Measurements from ENCODE around the gene GAS6.
"Not testable (repeated sequence)": the region's sequence is repeated elsewhere in the genome, so short reads cannot be mapped to it uniquely, and the experiment has no call there.

The GAS6 gene

DNA sequence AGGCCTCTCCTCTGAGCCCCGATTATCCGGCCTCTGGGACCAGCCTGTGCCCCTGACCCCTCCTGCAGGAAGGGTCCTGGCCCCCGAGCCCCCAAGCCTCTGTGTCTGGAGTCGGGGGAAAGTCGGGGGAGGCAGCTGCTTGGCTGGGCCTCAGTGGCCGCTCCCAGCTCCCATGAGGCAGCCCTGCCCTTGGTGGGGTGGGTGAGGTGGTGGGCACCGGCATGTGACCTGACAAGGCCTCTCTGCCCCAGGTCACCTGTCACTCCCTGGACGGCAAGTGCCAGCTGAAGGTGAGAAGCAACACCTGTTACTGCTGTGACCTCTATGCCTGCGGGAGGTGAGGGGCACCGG is 63.3 kb downstream of the GAS6 start:
- no peak for TF ChIP-seq PAX5 (IDR thresholded peaks at IDR 0.05; ENCODE audit: insufficient read depth, low read length, severe bottlenecking)
- TF ChIP-seq SPI1 (IDR thresholded peaks at IDR 0.05; ENCODE audit: low read depth, low read length) = no peak
- no peak for TF ChIP-seq TAF1 (IDR thresholded peaks at IDR 0.05; ENCODE audit: low read depth, low read length)
- no peak for TF ChIP-seq POLR2A (IDR thresholded peaks at IDR 0.05; ENCODE audit: low read depth, low read length)
- no peak for TF ChIP-seq POLR2AphosphoS5 (IDR thresholded peaks at IDR 0.05; ENCODE audit: low read depth, low read length)
- no peak for TF ChIP-seq POU2F2 (IDR thresholded peaks at IDR 0.05; ENCODE audit: low read depth, low read length)

GRCh38 chr13:113798200-113798811 is 65.6 kb downstream of the GAS6 start:
- no peak for FAIRE-seq
- TF ChIP-seq PAX5 (IDR thresholded peaks at IDR 0.05; ENCODE audit: insufficient read depth, low read length, severe bottlenecking) (no peak), POLR2A (IDR thresholded peaks at IDR 0.05; ENCODE audit: low read depth, low read length) (no peak), POU2F2 (IDR thresholded peaks at IDR 0.05; ENCODE audit: low read depth, low read length) (no peak), POLR2AphosphoS5 (IDR thresholded peaks at IDR 0.05; ENCODE audit: low read depth, low read length) (no peak), TAF1 (IDR thresholded peaks at IDR 0.05; ENCODE audit: low read depth, low read length) (no peak), SPI1 (IDR thresholded peaks at IDR 0.05; ENCODE audit: low read depth, low read length) (no peak)
- no peak for DNase-seq (ENCODE audit: insufficient read length, low spot score)

More for the DNA sequence above, 63.3 kb downstream of the GAS6 start:
- no peak for FAIRE-seq
- DNase-seq (ENCODE audit: insufficient read length, low spot score) = no peak

GRCh38 chr13:113796964-113797676 is 66.8 kb downstream of the GAS6 start:
- FAIRE-seq = no peak
- TF ChIP-seq POLR2A (IDR thresholded peaks at IDR 0.05; ENCODE audit: low read depth, low read length) (no peak), SPI1 (IDR thresholded peaks at IDR 0.05; ENCODE audit: low read depth, low read length) (no peak), PAX5 (IDR thresholded peaks at IDR 0.05; ENCODE audit: insufficient read depth, low read length, severe bottlenecking) (no peak), TAF1 (IDR thresholded peaks at IDR 0.05; ENCODE audit: low read depth, low read length) (no peak)

GRCh38 chr13:113796211-113796963 is 67.5 kb downstream of the GAS6 start:
- TF ChIP-seq POLR2AphosphoS5 (IDR thresholded peaks at IDR 0.05; ENCODE audit: low read depth, low read length) (no peak), POLR2A (IDR thresholded peaks at IDR 0.05; ENCODE audit: low read depth, low read length) (no peak), POU2F2 (IDR thresholded peaks at IDR 0.05; ENCODE audit: low read depth, low read length) (no peak), SPI1 (IDR thresholded peaks at IDR 0.05; ENCODE audit: low read depth, low read length) (no peak), TAF1 (IDR thresholded peaks at IDR 0.05; ENCODE audit: low read depth, low read length) (no peak), PAX5 (IDR thresholded peaks at IDR 0.05; ENCODE audit: insufficient read depth, low read length, severe bottlenecking) (no peak)
- DNase-seq (ENCODE audit: insufficient read length, low spot score) (no peak), FAIRE-seq (peak; percentile 54)

More at GRCh38 chr13:113796964-113797676, 66.8 kb downstream of the GAS6 start:
- no peak for DNase-seq (ENCODE audit: insufficient read length, low spot score)

DNA sequence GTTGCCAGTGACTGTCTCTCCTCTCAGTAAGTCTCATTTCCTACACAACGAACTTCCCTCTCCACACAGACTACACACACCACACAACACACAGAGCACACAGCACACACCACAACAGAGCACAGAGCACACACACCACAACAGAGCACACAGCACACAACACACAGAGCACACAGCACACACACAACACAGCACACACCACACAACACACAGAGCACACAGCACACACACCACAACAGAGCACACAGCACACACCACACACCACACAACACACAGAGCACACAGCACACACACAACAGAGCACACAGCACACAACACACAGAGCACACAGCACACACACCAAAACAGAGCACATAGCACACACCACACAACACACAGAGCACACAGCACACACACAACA is 68.5 kb downstream of the GAS6 start:
- FAIRE-seq; DNase-seq (ENCODE audit: insufficient read length, low spot score): not testable (repeated sequence)

DNA sequence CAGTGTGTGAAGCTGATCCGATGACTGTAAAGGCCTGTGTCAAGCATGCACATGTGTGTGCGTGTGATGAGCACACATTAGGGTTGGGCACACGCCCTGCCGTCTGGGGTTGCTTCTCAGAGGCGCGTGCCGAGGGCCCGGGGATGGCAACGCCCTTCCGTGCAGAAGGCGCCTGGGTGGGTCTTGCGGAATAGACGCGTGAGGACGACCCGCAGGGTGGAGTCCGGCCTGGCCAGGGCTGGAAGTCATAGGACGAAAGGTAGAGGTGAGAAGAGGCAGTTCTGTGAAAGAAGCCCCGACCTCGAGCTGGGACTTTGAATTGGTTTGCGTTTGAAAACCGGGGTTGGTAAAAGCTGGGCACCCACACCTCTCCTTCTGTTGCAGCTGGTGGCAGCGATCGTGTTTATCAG is 69.1 kb downstream of the GAS6 start:
- FAIRE-seq = no peak

GRCh38 chr13:113794086-113794485 is 69.8 kb downstream of the GAS6 start:
- DNase-seq (ENCODE audit: insufficient read length, low spot score) = no peak
- TF ChIP-seq SPI1 (IDR thresholded peaks at IDR 0.05; ENCODE audit: low read depth, low read length) = no peak
- TF ChIP-seq POLR2A (IDR thresholded peaks at IDR 0.05; ENCODE audit: low read depth, low read length) = no peak
- no peak for TF ChIP-seq PAX5 (IDR thresholded peaks at IDR 0.05; ENCODE audit: insufficient read depth, low read length, severe bottlenecking)
- TF ChIP-seq POU2F2 (IDR thresholded peaks at IDR 0.05; ENCODE audit: low read depth, low read length) = no peak
- no peak for TF ChIP-seq POLR2AphosphoS5 (IDR thresholded peaks at IDR 0.05; ENCODE audit: low read depth, low read length)
- TF ChIP-seq TAF1 (IDR thresholded peaks at IDR 0.05; ENCODE audit: low read depth, low read length) = no peak
- FAIRE-seq = no peak

More for the DNA sequence above, 69.1 kb downstream of the GAS6 start:
- no peak for DNase-seq (ENCODE audit: insufficient read length, low spot score)
- TF ChIP-seq POU2F2 (IDR thresholded peaks at IDR 0.05; ENCODE audit: low read depth, low read length) (no peak), PAX5 (IDR thresholded peaks at IDR 0.05; ENCODE audit: insufficient read depth, low read length, severe bottlenecking) (no peak), POLR2AphosphoS5 (IDR thresholded peaks at IDR 0.05; ENCODE audit: low read depth, low read length) (no peak), POLR2A (IDR thresholded peaks at IDR 0.05; ENCODE audit: low read depth, low read length) (no peak), TAF1 (IDR thresholded peaks at IDR 0.05; ENCODE audit: low read depth, low read length) (no peak), SPI1 (IDR thresholded peaks at IDR 0.05; ENCODE audit: low read depth, low read length) (no peak)

DNA sequence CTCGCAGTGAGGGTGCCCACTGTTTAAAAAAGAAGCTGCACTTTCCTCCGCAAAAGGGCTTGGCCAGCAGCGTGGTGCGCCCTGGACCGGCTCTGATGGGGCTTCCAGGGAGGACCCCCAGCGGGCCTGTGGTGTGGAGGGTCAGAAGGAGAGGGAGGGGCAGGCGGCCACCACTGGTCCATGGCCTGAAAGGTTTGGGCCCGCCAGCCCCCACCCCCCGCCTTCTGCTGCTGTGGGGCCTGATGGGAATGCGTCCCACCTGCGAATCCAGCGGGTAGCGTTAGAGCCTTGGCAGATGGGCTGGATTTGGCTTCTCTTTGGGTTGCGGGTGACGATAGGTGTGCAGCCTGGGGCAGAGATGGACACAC is 70.2 kb downstream of the GAS6 start:
- FAIRE-seq (no peak), DNase-seq (ENCODE audit: insufficient read length, low spot score) (no peak)
- TF ChIP-seq POLR2AphosphoS5 (IDR thresholded peaks at IDR 0.05; ENCODE audit: low read depth, low read length) = no peak
- no peak for TF ChIP-seq POLR2A (IDR thresholded peaks at IDR 0.05; ENCODE audit: low read depth, low read length)
- no peak for TF ChIP-seq TAF1 (IDR thresholded peaks at IDR 0.05; ENCODE audit: low read depth, low read length)
- TF ChIP-seq PAX5 (IDR thresholded peaks at IDR 0.05; ENCODE audit: insufficient read depth, low read length, severe bottlenecking) = no peak

DNA sequence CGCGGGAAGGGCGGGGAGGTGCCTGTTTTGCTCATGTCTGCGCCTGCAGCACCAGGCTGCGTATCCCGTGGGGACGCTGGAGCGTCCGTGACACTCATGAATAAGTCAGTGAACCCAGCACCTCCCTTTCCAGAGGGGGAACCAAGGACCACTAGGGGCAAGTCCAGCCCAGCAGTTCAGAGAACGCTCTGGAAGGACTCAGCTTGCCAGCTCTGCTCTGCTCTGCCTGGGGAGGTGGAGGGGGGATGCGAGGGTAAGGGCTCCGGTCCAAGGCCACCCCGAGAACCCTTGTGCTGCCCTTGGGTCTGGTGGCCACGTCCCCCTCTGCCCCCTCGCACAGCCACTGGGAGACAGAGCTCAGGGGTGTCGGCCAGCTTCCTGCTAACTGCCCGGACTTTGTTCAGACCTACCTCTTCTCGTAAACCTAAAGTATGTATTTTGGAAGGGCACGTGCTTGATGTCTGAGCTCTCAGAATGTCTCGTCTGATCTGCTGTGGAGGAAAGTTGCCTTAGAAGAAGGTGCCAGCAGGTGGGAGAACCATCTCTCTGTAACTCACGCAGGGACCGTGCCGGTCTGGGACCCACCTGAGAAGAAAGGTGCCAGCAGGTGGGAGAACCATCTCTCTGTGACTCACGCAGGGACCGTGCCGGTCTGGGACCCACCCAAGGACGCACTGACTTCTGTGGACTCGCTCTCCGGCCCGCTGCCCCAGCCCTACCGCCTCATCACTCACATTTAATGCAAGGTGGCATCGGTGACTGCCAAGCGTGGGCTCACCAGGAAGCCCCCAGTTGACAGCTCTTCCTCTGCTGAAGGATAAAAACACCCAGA is 70.8 kb downstream of the GAS6 start:
- DNase-seq (ENCODE audit: insufficient read length, low spot score) = no peak
- no peak for FAIRE-seq
- TF ChIP-seq SPI1 (IDR thresholded peaks at IDR 0.05; ENCODE audit: low read depth, low read length) = no peak
- no peak for TF ChIP-seq POLR2A (IDR thresholded peaks at IDR 0.05; ENCODE audit: low read depth, low read length)
- TF ChIP-seq PAX5 (IDR thresholded peaks at IDR 0.05; ENCODE audit: insufficient read depth, low read length, severe bottlenecking) = no peak
- no peak for TF ChIP-seq POLR2AphosphoS5 (IDR thresholded peaks at IDR 0.05; ENCODE audit: low read depth, low read length)
- no peak for TF ChIP-seq POU2F2 (IDR thresholded peaks at IDR 0.05; ENCODE audit: low read depth, low read length)
- TF ChIP-seq TAF1 (IDR thresholded peaks at IDR 0.05; ENCODE audit: low read depth, low read length) = no peak
